Stimulated activated CD8-positive, alpha-beta memory T cell treated with anti-CD3 and anti-CD28 coated beads, Interleukin-2, amount 100 ng/mL, for 1 hour (primary cell): ENCODE data around the gene KPNA6.

Source experiments
- DNase-seq, 2 donors: peaks; one replicate each; pipeline ENCODE4 v3.0.0-alpha.2; 2020; ENCODE audit warnings: low read depth in 2 of 2

KPNA6 gene

GRCh38 chr1:32216566-32216965, 108.7 kb downstream of the KPNA6 start:
- DNase-seq: no peak

GRCh38 chr1:32219022-32219421, 111.2 kb downstream of the KPNA6 start:
- DNase-seq: no peak

GRCh38 chr1:32220746-32221580, 113.1 kb downstream of the KPNA6 start:
- no peak for DNase-seq

- no peak for DNase-seq
Observed at GRCh38 chr1:32221581-32221979, 113.7 kb downstream of the KPNA6 start.

- peak; percentile 82 to 86 for DNase-seq
Observed at GRCh38 chr1:32221980-32222755, 114.3 kb downstream of the KPNA6 start, which contains the start of the genes EIF3I and TMEM234. EIF3I (plus strand) TSS chr1:32222407; CDS start chr1:32222442, 35 bp downstream. TMEM234 (minus strand) TSS chr1:32222353; CDS start chr1:32222322, 31 bp downstream.

- DNase-seq: no peak
Observed at GRCh38 chr1:32223683-32224082, 115.8 kb downstream of the KPNA6 start.

GRCh38 chr1:32224285-32224684, 116.4 kb downstream of the KPNA6 start:
- no peak for DNase-seq
